ENCODE data around the gene LILRB5.
"Not testable (repeated sequence)": the region's sequence is repeated elsewhere in the genome, so short reads cannot be mapped to it uniquely, and the experiment has no call there.

LILRB5 gene

DNA sequence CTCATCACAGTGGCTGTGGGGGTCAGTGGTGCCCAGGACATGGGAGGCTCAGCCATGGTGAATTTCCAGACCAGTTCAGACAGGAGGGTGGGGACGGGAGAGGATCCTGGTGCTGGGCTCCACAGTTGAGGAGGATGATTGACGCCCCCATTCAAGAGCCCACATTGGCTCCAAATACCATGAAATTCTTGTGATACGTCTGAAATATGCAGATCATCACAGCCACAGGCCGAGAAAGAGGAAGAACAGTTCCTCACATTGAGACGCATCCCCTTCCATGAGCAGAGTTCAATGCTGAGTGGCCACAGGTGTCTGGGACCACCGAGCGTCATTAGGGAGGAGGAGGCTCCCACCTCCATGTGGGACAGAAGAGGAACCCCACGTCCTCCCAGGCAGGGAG is 13.3 kb downstream of the LILRB5 start:
- not testable (repeated sequence) for DNase-seq (ENCODE audit: low read depth, low spot score)

DNA sequence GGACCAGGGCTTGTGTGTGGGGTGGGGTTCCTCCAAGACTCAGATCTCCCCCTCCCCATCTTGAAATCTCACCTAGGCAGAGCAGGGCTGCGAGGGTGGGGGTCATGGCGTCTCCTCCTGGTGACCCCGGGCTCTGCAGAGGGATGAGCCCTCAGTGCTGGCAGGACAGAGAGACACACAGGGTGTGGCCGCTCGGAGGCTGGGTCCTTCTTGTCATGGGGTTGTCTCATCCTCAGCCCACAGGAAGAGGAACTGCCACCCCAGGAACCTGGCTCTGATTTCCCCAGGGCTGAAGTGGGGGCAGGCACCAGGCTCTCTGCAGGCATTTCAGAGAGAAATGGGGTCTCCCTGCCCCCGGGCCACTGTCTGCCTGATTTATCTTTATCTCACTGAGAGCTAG is 14.4 kb downstream of the LILRB5 start, which contains the start of gene LILRA6:
TSS of gene LILRA6 (minus strand) at position 145 of the 400 bp plus-strand sequence.
- DNase-seq (ENCODE audit: low read depth, low spot score), result not testable (repeated sequence)

DNA sequence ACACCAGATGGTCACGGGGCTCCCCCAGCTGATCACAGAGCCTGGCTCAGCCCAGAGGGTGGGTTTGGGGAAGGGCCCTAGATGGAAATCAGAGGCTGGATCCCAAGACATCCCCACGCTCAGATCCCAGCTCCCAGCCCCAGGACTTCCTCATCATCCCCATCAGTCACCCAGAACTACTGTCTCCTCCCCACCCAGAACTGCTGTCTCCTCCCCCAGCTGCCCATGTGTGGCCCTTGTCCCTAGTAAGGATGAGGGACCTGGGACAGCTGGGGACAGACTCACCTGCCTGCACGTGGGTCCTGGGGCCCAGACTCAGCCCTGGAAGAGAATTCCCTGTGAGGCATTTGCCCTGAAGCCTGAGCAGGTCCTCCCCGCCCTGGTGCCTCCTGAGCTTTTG is 14.8 kb downstream of the LILRB5 start:
- not testable (repeated sequence) for DNase-seq (ENCODE audit: low read depth, low spot score)

DNA sequence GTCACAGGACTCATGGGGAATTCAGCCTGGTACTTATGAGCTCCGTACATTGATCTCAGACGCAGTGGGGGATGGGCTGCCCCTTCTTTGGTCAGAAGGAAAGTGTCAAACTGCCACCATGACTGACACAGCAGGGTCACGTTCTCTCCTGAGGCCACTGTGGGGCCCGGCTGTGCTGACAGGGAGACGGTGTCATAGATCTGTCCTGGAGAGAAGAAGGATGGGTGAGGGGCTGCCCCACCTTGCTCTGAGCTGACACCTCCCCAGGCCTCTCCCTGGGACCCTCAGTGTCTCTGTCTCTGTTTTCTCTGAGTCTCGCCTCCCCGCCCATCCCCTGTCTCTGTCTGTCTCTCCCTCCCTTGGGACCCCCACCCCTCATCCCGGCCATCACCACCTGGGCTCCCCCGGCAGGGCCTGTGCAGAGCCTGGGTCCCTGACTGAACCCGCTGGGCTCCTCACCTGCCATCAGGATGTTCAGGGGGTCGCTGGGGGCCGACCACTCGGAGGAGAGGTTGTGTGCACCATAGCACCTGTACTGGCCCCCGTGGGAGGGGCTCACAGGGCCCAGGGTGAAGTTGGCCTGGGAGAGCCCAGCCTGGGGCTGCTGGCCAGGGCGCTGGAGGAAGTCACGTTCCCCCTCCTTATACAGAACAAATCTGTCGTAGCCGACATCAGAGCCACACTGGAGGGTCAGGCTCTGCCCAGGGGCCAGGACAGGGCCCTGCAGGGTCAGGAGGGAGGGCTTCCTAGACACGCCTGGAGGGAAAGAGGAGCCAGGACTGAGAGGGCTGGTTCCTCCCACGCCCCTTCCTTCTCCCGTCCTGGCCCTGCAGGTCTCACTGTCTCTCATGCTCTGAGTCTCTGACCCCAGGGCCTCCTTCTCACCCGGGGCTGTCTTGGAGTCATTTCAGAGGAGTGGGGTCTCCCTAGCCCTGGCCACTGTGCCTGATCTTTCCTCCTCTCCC is 16.4 kb downstream of the LILRB5 start:
- DNase-seq (ENCODE audit: low read depth, low spot score), result not testable (repeated sequence)

DNA sequence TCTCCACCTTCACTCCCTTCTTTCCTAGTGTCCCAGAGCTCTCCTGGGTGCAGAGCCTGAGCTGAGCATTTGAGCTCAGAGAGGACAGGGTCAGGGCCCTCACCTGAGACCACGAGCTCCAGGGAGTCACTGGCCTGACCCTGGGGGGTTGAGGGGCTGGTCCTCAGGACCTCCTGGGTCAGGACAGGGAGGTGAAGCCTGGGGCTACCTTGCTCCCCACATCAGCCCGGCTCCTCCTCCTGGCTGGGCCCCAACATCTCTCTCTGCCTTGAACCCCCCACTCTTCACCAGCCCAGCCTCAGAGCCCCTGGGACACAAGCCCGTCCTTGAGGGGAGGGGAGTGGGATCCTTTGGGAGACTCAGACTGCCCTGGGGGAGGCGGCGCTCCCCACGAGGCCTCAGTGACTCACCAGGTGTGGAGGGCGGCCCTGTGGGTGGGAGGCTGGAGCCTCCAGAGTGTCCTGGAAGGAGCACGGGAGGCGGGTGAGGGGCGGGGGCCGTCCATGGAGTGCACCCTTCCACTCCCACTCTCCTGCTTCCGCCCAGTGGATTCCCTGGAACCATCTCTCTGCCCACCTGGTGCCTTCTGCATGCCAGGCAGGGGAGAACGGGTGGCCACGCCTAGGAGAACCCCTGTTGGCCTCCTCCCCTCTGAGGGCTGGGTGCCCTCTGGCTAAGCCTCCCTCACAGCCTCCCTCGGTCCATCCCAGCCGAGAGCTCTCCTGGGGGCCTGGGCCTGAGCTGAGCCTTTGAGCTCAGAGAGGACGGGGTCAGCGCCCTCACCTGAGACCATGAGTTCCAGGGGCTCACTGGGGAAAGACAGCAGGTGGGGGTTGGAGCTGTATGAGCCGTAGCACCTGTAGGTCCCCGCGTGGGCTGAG is 17.3 kb downstream of the LILRB5 start:
- DNase-seq (ENCODE audit: low read depth, low spot score), result not testable (repeated sequence)

DNA sequence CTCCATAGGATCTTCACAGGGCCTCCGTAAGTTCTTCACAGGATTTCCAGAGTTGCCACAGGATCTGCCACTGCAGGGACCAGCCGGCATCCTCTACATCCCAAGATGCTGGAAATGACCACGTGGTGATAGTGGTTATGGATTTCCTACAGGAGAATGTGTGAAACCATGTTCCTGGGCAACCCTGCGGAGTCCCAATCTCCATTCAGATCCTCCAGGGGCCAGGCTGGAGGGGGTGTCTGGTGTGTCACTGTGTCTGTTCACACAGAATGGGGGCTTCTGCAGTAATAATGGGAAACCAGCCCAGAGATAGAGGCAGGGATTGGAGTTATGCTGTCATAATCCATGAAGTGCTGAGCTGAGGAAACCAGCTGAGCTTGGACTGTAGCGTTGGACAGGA is 23.1 kb downstream of the LILRB5 start:
- no peak for DNase-seq (ENCODE audit: low read depth, low spot score)

DNA sequence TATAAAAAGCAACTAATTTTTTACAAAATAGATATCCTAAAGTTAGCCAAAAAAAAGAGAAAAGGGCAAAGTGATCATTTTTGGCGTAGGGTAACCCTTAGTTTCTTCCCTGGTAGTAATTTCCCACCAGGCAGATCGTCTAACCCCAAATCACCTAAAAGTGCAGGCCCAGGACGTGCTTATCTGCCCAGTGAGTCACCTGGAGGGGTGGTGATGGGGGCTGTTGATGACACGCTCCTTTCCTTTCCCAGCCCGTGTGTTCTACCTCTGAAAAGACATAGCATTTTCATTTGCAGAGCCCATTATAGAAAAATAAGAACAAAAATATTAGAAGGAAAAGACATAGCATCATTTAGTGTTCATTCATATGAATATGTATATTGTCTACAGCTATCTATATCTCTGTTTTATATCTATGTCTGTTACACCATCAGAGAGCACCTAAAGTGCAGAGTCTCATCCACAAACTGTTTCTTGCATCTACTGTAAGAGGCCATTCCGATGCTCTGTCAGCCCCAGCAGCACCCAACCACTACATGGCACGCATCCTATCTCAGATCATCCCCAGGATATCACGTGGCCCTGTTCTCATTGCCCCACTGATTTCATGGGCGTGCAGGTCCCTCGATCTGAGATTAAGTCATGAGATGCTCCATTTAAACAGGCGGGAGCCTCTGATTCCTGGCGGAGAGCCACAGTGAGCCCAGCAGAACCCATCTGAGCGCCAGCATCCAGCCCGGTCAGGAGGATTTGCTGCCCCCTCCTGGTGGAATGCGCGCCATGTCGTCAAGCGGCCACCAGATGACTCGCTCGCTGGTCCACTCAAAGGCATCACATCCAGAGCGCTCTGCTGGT is 25.8 kb downstream of the LILRB5 start:
- DNase-seq (ENCODE audit: low read depth, low spot score), result peak; percentile 66

DNA sequence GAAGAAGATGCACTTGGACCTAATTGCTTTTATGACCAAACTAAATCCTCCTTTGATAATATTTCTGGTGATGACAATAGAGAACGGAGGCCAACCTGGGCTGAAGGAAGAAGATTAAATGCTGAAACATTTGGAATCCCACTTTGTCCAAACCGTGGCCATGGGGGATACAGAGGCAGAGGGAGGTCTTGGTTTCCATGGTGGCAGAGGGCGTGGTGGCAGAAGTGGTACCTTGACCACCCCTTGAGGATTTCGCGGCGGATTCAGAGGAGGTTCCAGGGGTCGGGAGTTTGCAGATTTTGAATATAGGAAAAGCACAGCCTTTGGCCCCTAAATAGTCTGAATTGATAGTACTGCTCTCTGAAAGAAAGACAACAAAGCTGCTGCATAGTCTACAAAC is 27.0 kb downstream of the LILRB5 start:
- DNase-seq (ENCODE audit: low read depth, low spot score), result no peak

DNA sequence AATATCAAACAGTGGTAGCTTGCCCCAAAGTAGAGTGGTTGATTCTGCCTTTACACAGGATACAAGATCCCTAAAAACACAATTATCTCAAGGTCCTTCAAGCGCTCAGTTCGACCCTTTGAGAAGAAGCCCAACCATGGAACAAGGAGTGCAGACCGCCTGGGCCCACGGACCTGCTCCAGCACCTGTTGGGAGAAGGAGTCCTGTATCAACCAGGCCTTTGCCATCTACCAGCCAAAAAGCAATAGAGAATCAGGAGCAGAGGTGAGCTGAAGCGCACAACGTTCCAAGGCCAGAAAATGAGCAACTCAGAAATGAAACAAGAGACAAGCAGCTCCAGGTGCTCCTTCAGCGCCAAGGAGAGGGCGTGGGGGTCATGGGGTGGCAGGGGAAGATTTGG is 27.9 kb downstream of the LILRB5 start:
- DNase-seq (ENCODE audit: low read depth, low spot score), result no peak

DNA sequence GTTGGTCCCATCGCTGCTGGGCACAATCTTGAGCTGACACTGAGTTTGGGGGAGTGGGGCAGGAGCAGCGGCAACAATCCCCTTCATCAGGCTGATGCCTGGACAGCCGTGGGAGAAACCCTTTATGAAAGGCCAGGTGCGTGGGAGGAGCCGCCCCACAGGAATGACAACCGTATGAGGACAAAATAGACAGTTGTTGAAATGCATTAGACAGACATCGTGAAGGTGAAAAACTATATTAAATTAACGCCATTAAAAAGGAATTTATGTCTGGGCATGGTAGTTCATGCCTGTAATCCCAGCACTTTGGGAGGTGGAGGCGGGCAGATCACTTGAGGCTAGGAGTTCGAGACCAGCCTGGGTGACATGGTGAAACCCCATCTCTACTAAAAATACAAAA is 32.5 kb downstream of the LILRB5 start:
- not testable (repeated sequence) for DNase-seq (ENCODE audit: low read depth, low spot score)

DNA sequence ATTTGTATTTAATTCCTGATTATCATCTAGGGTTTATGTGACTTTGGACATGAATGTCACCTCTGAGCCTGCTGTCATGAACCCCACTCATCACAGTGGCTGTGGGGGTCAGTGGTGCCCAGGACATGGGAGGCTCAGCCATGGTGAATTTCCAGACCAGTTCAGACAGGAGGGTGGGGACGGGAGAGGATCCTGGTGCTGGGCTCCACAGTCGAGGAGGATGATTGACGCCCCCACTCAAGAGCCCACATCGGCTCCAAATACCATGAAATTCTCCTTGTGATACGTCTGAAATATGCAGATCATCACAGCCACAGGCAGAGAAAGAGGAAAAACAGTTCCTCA is 33.2 kb downstream of the LILRB5 start:
- not testable (repeated sequence) for DNase-seq (ENCODE audit: low read depth, low spot score)

DNA sequence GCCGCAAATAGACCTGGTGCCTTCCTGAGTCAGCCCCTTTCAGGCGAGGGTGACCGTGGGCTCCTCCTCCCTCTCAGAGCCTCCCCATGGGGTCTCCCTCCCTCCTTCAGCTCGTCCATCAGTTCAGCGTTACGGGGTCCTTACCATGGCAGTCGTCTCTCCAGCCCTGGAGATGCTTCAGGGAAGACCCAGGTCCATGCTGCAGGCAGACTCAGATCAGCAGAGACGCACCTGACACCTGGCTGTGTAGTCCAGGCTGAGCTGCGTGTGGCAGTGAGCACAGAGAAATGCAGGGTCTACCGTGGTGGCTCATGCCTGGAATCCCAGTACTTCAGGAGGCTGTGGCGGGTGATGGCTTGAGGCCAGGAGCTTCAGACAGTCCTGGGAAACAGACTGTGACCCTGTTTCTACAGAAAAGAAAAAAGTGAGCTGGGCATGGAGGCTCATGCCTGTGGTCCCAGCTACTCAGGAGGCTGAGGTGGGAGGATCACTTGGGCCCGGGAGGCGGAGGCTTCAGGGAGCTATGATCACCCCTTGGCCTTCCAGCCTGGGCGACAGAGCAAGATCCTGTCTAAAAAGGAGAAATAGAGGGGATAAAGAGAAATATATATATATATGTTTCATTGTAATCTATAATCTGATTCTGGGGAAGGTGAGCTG is 33.7 kb downstream of the LILRB5 start:
- DNase-seq (ENCODE audit: low read depth, low spot score), result not testable (repeated sequence)

DNA sequence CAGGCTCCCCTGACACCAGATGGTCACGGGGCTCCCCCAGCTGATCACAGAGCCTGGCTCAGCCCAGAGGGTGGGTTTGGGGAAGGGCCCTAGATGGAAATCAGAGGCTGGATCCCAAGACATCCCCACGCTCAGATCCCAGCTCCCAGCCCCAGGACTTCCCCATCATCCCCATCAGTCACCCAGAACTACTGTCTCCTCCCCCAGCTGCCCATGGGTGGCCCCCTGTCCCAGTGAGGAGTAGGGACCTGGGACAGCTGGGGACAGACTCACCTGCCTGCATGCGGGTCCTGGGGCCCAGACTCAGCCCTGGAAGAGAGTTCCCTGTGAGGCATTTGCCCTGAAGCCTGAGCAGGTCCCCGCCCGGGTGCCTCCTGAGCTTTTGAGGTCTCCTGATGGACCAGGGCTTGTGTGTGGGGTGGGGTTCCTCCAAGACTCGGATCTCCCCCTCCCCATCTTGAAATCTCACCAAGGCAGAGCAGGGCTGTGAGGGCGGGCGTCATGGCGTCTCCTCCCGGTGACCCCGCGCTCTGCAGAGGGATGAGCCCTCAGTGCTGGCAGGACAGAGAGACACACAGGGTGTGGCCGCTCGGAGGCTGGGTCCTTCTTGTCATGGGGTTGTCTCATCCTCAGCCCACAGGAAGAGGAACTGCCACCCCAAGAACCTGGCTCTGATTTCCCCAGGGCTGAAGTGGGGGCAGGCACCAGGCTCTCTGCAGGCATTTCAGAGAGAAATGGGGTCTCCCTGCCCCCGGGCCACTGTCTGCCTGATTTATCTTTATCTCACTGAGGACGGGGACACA is 34.4 kb downstream of the LILRB5 start, which contains the start of gene LILRB3:
TSS of gene LILRB3 (minus strand) at position 534 of the 803 bp plus-strand sequence. CDS start at position 503, 31 bp downstream.
- not testable (repeated sequence) for DNase-seq (ENCODE audit: low read depth, low spot score)

DNA sequence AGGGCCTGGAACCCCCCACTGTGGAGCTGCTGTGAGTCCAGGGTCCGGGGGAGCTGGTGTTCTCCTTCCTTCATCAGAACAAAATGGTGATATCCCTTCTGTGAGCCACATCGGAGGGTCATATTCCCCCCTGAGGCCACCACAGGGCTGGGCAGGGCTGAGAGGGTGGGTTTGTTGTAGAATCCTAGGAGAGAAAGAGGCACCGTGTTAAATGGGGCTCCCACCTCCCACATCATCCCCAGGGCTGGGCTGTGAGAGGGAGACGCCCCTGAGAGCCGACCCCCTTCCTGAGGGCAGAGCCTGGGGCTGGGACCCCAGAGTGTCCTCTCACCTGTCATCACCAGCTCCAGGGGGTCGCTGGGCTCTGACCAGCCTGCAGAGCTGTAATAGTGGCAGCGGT is 35.1 kb downstream of the LILRB5 start:
- DNase-seq (ENCODE audit: low read depth, low spot score), result not testable (repeated sequence)

DNA sequence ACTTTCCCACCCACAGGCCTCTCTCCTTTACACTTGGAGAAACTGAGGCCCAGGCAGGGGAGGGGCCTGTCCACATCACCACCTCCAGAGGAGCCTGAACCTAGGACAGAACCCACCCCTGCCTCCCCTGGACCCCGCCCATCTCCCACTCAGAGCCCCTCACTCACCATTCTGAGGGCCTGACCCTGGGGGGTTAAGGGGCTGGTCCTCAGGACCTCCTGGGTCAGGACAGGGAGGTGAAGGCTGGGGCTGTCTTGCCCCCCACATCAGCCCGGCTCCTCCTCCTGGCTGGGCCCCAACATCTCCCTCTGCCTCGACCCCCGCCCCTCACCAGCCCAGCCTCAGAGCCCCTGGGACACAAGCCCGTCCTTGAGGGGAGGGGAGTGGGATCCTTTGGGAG is 37.4 kb downstream of the LILRB5 start:
- not testable (repeated sequence) for DNase-seq (ENCODE audit: low read depth, low spot score)

DNA sequence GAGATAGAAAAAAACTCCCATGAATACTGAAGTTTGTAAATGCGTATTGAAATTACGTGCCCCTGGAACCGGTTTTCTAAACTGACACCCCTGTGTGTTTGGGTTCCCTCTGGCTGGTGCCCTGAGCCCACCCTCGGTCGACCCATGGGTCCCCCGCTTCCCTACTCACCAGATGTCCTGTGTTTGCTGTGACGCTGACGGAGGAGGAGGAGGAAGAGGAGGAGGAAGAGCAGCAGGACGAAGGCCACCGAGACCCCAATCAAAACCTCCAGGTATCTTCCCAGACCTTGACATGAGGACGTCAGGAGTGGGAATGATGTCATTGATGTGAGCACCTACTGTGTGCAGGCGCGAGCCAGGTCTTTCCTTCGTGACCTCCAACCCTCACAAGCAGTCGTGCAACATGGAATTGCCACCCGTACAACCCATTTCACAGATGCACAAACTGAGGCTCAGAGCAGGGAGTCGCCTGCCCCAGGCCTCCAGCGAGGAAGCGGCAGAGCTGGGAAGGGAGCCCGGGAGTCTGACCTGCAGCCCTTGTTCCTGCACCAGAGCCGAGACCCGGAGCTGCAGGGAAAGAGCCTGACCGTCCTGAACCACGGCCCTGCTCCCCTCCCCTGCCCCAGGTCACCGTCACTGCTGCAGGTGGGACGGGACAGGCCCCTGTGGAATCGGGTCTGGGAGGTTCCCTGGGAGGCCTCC is 38.0 kb downstream of the LILRB5 start:
- no peak for DNase-seq (ENCODE audit: low read depth, low spot score)

DNA sequence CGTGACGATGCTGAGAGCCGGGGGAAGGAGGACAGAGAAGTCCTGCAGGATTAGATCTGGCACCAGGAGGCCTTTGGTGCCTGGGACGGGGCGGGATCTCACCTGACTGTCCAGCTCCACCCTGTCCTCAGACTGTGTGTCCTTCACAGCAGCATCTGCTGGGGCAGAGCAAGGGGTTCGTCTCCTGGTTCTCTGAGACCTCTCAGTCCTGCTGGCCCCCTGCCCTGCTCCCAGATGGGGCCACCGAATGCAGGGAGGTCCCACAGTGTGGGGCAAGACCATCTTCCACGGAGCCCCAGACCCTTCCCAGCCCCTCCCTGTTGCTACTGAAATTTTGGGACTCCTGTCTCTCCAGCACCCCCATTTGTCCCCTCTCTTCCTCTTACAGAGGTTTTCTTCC is 38.8 kb downstream of the LILRB5 start:
- no peak for DNase-seq (ENCODE audit: low read depth, low spot score)

DNA sequence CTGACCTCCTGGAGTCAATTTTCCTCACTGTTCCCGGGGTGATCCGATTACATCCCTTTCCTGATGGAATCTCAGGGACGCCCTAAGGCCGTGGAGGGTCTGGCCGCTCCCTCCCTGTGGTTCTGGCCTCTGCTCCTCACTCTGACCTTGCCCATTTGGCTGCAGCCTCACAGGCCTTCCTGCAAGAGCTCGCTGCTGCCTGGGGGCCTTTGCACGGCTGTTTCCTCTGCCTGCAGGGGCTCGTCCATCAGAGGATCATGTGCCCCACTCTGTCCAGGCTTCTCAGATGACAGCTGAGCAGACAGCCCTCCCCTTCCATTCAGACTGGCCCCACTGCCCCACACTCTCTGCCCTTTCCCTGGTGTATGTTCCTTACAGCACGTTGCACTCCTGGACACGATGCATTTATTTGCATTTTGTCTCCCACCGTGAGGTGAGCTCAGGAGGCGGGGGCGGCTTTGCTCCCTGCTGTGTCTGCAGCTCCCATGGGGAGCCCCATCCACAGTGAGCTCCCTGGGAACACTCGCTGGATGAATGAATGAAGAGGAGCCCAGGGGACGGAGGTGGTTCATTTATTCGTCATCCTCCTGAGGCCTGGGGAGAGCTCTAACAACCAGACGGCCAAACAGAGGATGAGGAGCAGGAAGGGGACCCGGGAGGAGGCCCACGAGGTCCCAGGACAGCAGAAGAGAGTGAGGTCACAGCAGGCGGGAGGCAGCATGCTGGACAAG is 39.4 kb downstream of the LILRB5 start:
- not testable (repeated sequence) for DNase-seq (ENCODE audit: low read depth, low spot score)

DNA sequence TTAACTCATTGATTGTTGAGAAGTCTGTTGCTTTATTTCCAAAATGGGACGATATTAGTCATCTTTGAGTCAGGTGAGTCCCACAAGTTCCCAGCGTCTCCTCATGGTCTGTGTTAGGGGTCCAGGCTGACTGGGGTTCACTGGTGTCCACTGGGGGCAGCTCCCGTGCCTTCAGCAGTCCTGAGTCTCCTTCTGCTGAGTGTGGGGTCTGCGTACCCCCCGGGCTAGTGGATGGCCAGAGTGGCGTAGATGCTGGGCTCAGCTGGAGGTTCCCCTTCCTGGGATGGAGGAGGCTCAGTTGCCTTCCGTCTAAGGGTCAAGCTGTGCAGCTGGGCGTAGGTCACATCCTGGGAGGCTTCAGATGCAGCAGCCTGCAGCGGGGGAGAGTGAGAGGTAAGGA is 40.2 kb downstream of the LILRB5 start:
- no peak for DNase-seq (ENCODE audit: low read depth, low spot score)
